ENCODE measurements around the gene THY1.

The THY1 gene

DNA sequence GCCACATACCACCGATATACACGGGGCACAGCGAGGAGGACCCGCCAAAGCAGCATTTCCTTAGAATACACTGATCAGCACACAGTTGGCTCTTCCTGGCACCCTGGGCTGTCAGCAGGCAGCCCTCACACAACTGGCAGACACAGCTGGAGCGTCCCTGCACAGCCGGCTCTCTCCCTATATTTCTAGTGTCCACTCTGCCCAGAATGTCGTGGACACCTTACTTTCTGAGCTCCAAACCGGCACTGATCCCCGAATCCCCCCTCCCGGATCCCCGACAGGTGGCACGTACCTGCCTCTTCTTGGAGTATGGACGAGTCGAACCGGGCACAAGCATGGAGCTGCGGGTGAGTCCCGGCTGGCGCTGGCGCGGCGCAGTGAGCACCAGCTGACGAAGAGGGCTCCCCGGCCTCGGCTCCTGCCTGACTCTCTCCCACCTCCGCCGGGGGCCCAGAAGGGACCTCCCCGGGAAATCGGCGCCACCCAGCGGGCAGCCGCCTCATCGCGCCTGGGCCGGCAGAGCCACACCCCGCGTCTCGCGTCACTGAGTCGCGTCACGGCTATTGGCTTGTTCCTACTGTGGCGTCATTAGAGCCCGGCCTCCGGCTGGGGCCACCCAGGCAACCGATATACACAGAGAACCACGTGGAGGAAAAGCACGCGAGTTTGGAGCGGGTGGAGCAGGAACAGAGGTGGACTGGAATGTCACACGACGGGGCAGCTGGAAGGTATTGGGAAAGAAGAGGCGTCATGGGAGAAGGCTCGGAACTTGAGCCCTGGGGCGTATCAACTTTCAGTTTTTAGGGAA lies 41.6 kb downstream of the THY1 start, which contains the start of gene USP2:
USP2 (minus strand) TSS at position 510 of the 808 bp plus-strand sequence. CDS start 8,210 bp downstream, outside the sequence.
- peak; percentile 100 for DNase-seq

DNA sequence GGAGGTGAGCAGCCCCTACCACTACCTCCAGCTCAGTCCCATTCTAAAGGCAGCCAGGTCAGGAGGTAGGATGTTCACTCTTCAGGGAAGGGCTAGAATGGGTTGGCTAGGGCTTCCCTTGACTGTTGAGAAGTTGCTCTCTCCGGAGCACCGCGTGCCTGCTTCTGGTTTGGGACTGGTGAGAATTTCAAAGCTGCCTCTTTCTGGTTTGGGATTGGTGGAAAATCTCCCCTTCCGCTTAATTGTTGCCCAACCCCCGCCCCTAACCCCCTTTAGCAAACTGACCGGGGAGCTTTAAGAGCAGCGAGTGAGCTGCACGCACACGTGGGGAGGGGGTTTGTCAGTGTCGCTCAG lies 42.2 kb downstream of the THY1 start:
- peak; percentile 47 for DNase-seq

DNA sequence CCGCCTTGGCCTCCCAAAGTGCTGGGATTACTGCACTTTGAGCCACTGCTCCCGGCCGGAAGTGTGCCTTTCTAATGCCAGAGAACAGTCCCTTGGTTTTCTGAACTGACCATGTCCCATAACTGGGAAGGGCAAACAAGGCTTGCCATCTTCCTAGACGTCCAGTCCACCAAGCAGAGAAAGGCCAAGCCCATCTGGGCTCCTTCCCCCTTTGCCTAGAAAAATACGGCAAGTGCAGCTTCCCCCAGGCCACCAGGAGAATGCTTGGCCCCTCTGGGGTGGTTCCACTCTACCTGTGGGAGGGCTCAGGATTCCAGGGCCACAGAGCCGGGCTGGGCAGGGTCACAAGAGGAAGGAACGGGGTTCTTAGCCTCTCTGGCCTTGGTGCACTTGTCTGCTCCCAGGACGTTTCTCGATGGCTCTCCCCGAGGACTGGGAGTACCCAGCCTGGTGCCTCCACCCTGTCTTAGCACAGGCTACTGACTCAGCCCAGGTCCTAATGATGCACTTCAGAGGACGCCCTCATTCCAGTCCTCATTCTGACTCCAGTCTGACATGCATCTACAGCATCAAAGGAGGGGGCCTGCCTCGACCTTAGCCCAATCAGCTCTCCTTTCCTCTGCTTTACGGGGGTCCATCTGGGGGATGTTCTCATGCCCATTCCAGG lies 42.7 kb downstream of the THY1 start:
- DNase-seq = no peak

DNA sequence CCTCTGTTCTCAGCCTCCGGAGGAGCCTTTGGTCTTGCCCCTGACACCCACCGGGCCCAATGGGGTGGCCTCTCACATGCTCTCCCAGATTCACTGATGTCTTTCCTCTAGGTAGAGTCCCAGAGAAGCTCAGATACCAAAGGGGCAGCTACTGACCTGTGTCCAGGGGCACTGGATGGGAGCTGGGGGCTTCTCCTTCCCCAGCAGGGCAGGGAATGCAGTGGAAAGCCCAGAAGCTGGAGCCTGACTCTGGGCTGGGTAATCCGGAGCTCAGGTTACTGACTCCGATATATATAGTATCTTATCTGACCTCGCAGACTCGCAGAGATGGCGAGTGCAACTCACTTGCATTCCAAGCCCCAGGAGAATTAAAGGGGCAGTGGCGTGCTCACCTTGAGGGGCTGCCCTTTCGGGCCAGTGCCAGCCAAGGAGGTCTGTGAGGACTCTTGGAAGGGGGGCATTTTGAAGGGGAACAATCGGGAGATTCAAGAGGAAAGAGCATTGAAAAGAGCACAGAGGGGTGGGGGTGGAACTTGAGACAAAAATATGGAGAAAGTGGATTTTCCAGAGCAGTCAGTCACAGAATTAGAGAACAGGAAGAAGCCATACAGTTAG lies 44.0 kb downstream of the THY1 start:
- DNase-seq = no peak

DNA sequence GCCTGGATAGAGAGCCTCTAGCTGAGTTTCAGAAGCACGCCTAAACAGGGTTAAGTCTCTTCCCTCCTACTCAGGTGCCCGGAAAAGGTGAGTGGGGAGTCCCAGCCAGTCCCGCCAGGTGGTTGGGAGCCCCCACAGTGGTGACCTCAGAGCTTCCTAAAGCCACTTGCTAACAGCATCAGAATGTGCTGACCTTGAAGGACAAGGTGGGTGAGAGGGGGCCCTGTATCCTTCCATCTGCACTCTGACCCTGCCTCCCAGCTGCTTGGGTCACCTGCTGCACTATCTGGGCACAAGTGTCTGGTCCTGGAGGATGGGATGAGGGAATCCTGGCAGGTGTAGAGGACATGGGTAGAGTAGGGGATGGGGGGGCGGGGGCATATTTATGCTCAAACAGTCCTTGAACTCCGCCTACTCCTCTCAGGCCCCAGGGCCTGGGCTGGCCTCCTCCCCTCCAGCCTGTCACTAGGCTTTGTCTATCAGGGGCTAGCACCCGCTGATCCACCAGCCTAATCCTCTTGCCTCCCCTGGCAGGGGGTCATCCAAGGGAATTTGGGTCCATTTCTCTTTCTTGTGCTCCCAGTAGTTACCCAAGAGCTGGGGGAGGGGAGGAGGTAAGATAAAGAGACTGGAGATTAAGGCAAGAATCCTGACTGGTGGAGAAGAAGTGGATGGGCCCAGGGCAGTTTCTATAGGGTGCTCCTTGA lies 44.9 kb downstream of the THY1 start:
- no peak for DNase-seq

DNA sequence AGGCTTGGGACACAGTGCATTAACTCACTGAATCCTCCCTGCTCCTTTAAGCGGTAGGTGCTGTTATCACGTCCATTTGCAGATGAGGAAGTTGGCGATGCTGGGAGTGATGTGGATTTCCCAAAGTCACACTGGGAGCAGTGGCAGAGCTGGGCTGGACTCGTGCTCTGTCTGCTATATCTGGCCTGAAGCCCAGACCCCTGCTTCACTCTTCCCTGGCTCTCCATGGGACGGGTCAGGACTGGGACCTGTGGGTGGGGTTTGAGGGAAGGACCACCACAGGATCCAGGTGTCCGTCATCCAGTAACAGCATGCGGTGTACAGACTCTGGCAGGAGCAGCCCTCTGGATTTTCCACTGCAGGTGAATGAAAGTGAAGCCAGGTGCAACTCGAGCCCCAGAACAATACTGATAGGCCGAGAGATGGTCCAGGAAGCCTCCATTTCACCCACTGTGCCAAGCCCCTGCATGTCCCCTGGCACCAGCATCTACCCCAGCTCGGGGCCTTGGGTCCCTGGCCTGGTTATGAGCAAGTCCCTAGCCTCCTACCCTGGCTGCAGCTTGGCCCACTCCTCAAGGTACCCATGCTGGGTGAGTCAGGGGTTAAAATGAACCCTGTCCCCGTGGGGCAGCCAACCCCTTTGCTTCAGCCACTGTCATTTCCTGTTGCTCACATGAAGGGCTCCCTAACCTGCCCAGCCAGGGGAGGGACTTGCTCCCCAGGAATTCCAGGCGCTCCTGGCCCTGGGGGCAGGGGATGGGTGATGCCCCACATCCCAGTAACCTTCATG lies 45.7 kb downstream of the THY1 start:
- DNase-seq = no peak

DNA sequence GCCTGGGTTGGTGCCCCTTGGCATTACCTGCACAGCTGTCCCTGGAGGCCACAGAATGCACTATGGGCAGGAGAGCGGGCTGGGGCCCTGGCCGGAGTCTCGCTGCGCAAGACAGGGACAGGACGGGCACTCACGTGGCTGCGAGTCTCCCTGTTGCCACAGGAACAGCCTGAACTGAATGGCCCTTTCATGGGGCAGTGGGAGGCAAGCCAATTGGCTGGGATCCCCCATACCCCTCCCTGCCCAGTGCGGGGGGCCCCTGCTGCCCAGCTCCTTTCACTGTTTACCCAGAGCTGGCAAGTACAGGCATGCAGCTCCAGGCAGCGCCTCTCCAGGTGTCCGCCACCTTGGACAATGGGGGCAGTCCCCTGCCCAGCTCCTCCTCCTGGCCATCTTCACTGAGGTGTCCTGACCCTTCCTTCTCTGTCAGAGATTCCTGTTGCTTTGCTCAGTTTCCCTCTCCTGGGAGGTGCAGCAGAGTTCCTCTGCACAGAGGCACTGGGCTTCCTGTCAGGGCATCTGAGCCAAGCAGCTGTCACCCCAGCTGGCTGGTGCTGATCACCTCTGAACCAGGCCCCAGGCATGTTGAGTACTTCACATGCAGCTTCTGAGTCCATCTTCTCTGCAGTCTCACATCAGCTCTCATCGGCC lies 46.6 kb downstream of the THY1 start:
- DNase-seq = no peak

DNA sequence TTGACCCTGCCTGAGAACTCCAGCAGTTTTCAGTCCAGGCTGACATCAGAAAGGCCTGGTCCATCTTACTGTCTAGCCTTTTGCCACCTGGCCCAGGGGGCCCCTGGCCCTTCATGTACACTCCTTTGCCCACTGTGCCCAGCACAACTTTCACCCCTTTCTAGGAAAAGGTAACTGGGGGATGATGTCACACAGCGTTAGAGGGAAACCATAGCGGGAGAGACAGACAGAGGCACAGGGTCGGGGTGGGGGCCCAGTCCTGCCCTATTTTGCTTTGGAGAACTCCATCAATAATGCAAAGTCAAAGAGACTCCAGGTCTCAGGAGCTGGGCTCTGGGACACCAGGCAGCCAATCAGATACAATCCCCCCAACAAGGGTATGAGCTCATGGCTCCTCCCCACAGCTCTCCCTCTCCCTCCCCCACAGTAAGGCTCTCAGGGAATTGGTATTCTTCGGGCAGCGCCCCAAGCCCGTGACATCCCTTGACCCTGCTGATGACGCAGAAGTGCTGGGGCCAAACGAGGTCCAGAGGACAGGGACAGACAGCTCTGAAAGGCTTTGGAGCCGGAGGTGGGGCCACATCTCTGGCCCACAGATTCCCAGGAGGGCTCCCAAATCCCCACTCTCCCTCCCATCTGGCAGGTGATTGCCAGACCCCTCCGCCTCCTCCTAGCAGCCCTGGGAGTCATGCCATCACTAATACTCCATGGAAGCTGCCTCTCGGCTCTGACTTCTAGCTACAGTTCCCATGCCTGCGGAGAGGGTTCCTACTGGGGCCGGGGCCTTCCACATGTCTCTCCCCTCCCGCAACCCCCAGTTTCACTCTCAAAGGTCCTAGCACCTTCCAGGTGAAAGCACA lies 47.4 kb downstream of the THY1 start:
- DNase-seq = no peak

DNA sequence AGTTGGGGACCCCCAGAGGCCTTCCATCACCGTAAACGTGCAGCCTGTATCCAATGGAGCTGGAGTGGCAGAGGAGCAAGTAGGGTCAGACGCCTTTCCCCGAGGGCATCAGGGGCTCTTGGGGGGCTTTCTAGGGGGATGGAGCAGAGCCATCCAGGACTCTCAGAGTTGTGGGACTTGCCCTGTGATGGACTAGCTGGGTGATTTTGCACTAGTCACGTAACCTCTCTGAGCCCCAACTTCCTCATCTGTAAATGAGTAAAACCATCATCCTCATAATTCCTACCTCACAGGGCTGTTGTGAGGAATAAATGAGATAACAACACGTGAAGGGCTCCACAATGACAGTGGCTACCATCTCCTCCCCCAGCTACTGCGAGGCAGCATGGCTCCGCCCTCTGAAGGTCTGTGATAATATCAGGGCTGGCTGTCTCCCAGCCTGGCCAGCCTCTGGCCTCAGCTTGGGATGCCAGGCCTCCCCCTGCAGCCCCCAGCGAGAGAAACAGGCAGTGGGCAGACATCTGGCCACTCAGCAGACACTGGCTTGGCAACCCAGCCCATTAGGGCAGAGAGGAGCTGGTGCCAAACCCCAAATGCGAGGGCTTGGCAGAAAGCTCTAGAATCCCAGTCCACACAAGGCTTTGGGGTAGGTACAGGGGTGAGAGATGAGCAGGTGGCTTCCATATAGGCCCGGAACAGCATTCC lies 48.2 kb downstream of the THY1 start:
- DNase-seq = no peak

DNA sequence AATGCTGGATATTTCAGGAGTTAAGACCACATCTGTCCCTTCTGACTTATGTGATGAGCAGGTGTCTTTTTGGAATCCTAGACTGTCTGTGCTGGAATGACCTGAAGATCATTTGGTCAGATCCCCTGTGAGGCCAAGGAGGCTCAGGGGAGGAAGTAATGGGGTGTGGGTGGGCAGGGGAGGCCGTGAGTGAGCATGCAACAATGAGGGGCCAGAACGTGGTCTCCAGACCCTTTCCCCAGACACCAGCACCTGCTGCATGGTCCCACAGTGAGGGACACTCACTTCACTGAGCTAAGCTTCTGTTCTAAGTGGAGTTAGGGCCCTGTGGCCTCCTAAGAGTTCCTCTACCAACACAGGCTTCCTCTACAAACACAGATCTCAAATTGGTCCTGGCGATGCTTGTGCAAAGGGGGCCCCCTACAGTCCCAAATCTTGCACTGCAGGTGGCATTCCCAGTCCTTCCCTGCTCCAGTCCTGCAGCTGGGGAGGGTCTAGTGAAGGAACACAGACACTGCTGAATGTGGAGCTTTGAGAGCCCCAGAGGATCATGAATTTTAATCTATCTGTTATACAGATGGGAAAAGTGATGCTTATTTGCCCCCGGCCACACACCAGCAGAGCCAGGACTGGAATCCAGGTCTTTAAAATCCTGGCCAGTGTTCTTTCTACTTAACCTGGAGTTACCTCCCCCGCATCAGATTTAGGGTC lies 48.9 kb downstream of the THY1 start:
- DNase-seq = peak; percentile 62

DNA sequence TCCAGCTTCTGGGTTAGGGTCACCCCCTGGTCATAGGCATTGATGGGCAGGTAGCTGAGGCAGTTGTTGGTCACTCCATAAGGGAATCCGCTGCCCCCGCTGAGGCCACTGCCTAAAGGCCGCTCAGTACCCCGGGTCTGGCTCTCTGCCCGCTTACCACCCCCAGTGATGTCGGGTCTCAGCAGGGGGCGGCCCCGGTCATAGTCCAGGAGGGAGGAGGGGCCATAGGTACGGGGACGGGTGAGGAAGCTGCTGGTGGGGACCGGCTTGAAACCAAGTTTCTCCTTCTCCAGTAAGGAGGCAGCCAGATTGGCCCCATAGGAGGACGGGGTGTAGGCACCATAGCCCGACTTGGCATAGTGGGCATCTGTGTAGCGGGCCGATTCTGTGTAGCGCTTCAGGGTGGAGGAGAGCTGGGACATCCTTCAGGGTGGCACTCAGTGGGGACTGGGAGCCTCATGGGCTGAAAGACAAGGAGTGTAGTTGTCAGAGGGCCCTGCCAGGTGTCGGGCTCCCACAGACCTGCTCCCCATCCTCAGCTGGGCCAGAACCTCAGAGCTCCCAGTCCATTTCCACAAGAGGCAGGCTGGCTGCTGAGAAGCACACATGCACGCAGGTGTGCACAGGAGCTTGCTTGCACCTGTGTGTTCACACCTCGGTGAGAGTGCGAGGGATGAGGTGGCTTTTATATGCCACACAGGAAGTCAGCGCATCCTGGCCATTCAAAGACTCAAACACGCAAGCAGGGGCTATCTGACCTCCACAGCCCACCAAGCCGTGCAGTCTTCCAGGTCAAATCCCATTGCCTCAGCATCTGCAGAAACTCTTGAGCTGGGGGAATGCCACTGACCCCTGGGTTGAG lies 49.7 kb downstream of the THY1 start:
- DNase-seq = no peak

DNA sequence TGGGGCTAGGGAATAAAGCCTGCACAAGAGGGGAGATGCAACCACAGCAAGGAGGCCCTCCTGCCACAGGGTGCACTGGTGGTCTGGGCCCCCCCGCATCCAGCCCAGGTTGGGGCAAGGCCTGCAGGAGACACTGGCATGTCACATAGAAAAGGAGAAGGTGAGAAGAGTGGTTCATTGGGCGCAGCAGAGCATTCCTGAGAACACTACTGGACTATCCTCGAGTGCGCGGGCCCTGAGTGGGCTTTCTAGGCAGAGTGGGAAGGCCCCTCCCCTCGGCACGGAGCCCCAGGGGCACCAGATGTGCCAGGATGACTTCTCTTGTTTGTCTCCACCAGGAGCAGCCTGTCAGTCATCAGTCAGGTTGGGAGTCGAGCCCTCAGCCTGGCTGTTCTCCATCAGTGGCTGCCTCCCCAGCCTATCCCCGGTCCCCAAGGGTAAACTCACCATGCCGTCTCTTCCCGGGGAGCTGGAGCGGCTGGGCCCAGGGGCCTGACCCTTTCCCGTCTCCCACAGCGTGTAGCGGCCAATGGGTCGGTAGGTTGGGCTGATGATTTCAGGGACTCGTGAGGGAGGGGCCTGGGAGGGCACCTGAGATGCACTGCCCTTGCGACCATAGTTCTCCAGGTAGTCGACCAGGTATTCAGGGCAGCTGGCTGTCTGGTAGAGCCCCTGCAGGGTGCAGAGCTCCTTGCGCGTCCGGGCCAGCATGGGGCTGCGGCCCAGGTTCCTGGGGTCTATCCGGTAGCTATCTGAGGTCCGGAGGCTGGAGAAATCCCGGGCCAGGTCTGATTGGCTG lies 50.5 kb downstream of the THY1 start:
- DNase-seq = no peak

DNA sequence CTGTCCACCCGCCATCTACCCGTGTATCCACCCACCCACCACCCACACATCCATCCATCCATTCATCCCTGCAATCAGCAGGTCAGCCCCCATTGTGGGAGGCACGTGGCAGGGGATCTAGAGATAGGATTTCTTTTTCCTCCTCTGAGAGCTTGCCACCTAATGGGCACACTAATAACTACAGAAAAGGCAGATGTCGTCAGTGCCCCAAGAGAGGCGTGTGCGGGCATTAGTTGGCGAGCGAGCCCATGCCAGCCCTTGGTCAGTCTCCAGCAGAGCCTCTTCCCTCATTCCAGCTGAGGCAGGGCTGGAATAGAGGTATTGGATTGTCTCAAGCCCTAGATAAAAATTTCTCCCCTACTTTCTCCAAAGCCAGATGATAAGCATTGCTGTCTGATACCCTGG lies 51.2 kb downstream of the THY1 start:
- no peak for DNase-seq

DNA sequence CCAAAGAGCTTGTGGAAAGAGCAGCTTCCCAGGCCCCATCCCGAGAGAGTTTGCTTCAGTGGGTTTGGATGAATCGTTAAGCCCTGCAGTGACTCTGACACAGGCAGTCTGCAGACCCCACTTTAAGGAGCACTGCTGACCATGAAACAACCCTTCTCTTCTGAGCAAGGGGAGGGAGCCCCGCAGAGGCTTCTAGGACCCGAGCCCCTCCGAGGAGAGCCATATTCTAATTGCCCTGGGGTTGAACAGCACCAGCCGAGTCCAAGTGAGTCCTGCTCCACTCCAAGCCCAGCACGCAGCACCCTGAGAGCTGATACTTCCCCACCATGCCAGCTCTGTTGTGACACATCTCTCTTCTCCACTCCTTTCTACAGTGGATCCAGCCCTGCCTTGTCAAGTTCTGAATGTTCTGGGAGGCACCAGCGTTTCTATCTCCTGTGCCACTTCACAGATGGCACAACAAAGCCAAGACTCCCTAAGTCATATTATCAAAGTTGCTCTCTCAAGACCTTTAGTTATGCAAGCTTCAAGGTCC lies 51.8 kb downstream of the THY1 start:
- no peak for DNase-seq

DNA sequence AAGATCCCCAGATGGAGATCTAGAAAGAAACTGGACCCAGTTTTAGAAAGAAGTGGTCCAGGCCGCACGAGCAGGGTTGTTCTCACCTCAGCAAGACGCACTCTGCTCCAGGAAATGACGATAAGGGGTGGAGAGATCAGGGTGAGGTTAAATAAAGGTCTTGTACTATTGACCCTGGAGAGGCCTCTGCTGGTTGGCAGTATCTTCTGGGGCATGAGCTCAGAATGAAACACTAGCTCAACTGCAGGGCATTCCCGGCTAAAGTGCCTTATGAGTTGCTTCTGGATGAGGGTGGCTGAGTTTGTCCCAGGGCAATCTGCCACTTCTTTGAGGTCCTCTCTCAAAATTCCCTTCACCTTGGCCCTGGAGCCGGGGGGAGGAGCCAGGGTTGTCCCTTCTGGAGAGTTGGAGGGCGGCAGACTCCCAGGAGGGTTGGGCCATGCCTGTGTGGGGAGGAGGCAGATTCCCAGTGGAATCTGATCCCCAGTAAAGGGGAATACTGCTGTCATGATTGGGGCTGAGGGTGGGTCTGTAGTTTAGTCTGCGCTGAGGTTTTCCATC lies 52.4 kb downstream of the THY1 start:
- DNase-seq = no peak

DNA sequence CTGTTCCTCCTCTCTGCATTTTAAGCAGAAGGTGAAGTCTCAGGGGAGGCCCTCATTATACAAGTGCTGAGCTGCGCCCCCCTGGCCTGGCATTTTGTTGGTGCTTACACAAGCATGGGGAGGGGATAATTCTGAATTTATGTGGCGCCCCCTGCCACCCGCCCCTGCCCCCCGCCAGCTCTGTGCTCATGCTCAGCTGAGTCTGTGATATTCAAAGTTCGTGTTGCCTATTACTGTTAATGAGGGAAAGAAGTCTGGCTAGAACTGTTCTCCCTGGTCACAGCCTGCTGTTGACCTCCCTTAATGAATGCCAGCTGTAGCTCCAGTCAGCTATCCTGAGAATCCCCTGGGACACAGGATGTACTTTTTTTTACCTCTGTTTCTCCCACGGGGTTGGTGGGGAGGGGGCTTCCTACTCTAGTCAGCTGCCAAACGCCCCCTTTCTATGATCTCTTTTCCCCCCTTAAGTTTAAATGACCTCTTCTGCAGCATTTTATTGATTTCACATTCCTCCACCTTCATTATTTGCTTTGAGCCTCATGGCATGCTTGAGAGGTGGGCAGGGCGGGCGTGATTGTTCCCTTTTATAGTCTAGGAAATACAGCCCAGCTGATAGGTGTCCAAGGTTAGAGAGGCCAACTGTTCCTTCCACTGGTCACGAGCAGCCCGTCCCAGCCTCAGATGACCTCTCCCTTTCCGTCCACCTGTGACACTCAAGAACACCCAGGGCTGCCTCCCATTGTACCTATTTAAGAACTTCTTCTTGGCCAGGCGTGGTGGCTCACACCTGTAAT lies 53.6 kb downstream of the THY1 start:
- DNase-seq = no peak

All from GF-D8 (cell line).